Liver (tissue), 9 donors: ENCODE results near the gene CDS1. TPM values are rescaled to one million over a fixed set of nuclear protein-coding genes. Genes with fewer than 3 reads are reported as not detected.
"Not testable (repeated sequence)": the region's sequence is repeated elsewhere in the genome, so short reads cannot be mapped to it uniquely, and the experiment has no call there.

Experiments used
- DNase-seq: peaks from one replicate; pipeline ENCODE4 v3.0.0-alpha.2; 2017; ENCODE audit warnings: low spot score
- H3K27ac ChIP-seq, 2 donors: one replicate each; pipeline ENCODE4 v1.7.0; 2013; ENCODE audit warnings: inconsistent platforms in 2 of 2, low read length in 2 of 2, control low read depth in 1 of 2, low read depth in 1 of 2, mild to moderate bottlenecking in 1 of 2
- H3K27me3 ChIP-seq, 4 donors: one replicate each; pipeline versions ENCODE4 v1.6.1 to v1.7.0; 2013; ENCODE audit warnings: low read length in 3 of 4, inconsistent platforms in 1 of 4, mild to moderate bottlenecking in 1 of 4, moderate library complexity in 1 of 4; ENCODE audit not compliant: control insufficient read depth in 4 of 4, insufficient read depth in 4 of 4
- H3K36me3 ChIP-seq, 4 donors: one replicate each; pipeline versions ENCODE4 v1.6.1 to v1.7.0; 2013; ENCODE audit warnings: low read length in 3 of 4, mild to moderate bottlenecking in 3 of 4, low read depth in 1 of 4, moderate library complexity in 1 of 4; ENCODE audit not compliant: control insufficient read depth in 4 of 4, insufficient read depth in 3 of 4
- H3K4me1 ChIP-seq, 4 donors: one replicate each; pipeline versions ENCODE4 v1.6.1 to v1.7.0; 2013; ENCODE audit warnings: low read length in 3 of 4, mild to moderate bottlenecking in 3 of 4, moderate library complexity in 1 of 4; ENCODE audit not compliant: control insufficient read depth in 4 of 4, insufficient read depth in 4 of 4
- H3K4me3 ChIP-seq, 3 donors: one replicate each; pipeline versions ENCODE4 v1.6.1 to v1.7.0; 2013; ENCODE audit warnings: low read length in 3 of 3, control low read depth in 1 of 3, low read depth in 1 of 3, mild to moderate bottlenecking in 1 of 3
- H3K9ac ChIP-seq, 2 donors: one replicate each; pipeline ENCODE4 v1.7.0; 2013; ENCODE audit warnings: low read length in 2 of 2, mild to moderate bottlenecking in 2 of 2, moderate library complexity in 2 of 2, control low read depth in 1 of 2, low read depth in 1 of 2
- H3K9me3 ChIP-seq, 4 donors: one replicate each; pipeline versions ENCODE4 v1.6.1 to v1.7.0; 2013; ENCODE audit warnings: low read length in 3 of 4; ENCODE audit not compliant: control insufficient read depth in 4 of 4
- ATF3 ChIP-seq: IDR thresholded peaks from 2 replicates; pipeline ENCODE4 v1.6.1; 2016; ENCODE audit warnings: antibody characterized with exemption
- CTCF ChIP-seq: fragments of 150-350 bp; IDR thresholded peaks from 2 replicates; pipeline ENCODE4 v1.5.1; 2017; ENCODE audit warnings: improper control_type of control experiment, low read depth, low read length; ENCODE audit not compliant: missing input control
- EGR1 ChIP-seq, 2 donors: IDR thresholded peaks; 2 replicates each; pipeline ENCODE4 v1.6.1; 2016 to 2018; ENCODE audit warnings: antibody characterized with exemption in 2 of 2, low read depth in 2 of 2
- FOXA1 ChIP-seq: IDR thresholded peaks from 2 replicates; pipeline ENCODE4 v1.6.1; 2016; ENCODE audit warnings: antibody characterized with exemption
- FOXA2 ChIP-seq: IDR thresholded peaks from 2 replicates; pipeline ENCODE4 v1.6.1; 2016; ENCODE audit warnings: antibody characterized with exemption
- GABPA ChIP-seq, 2 donors: IDR thresholded peaks in 1 of 2; conservative IDR thresholded peaks in 1 of 2; 2 replicates each; pipeline ENCODE4 v1.6.1; 2016; ENCODE audit warnings: antibody characterized with exemption in 2 of 2, mild to moderate bottlenecking in 1 of 2, moderate library complexity in 1 of 2
- HNF4G ChIP-seq: IDR thresholded peaks from 2 replicates; pipeline ENCODE4 v1.6.1; 2016; ENCODE audit warnings: antibody characterized with exemption
- JUND ChIP-seq, 2 donors: IDR thresholded peaks; 2 replicates each; pipeline ENCODE4 v1.6.1; 2016; ENCODE audit warnings: antibody characterized with exemption in 2 of 2
- NR2F2 ChIP-seq: IDR thresholded peaks from 2 replicates; pipeline ENCODE4 v1.6.1; 2016; ENCODE audit warnings: antibody characterized with exemption
- RAD21 ChIP-seq, 2 donors: IDR thresholded peaks; 2 replicates each; pipeline ENCODE4 v1.6.1; 2016; ENCODE audit warnings: antibody characterized with exemption in 2 of 2, mild to moderate bottlenecking in 2 of 2
- REST ChIP-seq: IDR thresholded peaks from 2 replicates; pipeline ENCODE4 v1.6.1; 2016; ENCODE audit warnings: antibody characterized with exemption, mild to moderate bottlenecking
- RXRA ChIP-seq, 2 donors: IDR thresholded peaks; 2 replicates each; pipeline ENCODE4 v1.6.1; 2017 to 2018; ENCODE audit warnings: antibody characterized with exemption in 2 of 2, mild to moderate bottlenecking in 1 of 2
- SP1 ChIP-seq: IDR thresholded peaks from 2 replicates; pipeline ENCODE4 v1.6.1; 2018; ENCODE audit warnings: antibody characterized with exemption, mild to moderate bottlenecking
- TAF1 ChIP-seq: conservative IDR thresholded peaks from 2 replicates; pipeline ENCODE4 v1.6.1; 2016; ENCODE audit warnings: antibody characterized with exemption, mild to moderate bottlenecking
- YY1 ChIP-seq: IDR thresholded peaks from 2 replicates; pipeline ENCODE4 v1.6.1; 2016; ENCODE audit warnings: antibody characterized with exemption, mild to moderate bottlenecking
- ZBTB33 ChIP-seq: IDR thresholded peaks from 2 replicates; pipeline ENCODE4 v1.6.1; 2016; ENCODE audit warnings: antibody characterized with exemption
- WGBS: extraction: QIAGEN DNeasy Blood & Tissue Kit; methylation state at CpG from one replicate; pipeline ENCODE4 v1.1.7; 2013; 5-methylcytosine and 5-hydroxymethylcytosine counted together
- polyA plus RNA-seq, 2 donors: library from polyadenylated mRNA; stranded (reverse) in 1 of 2; unstranded in 1 of 2; fragments of 200-250 nt in 1 of 2; fragments of >200 nt in 1 of 2; fragmentation: Nextera tagmentation in 1 of 2; extraction: Ambion mirVana in 1 of 2; gene quantifications; one replicate each; pipeline versions ENCODE4 v1.2.1 to v1.2.3, GENCODE V29; 2013 to 2015
- total RNA-seq, 2 donors: library from RNA; depleted of rRNA; stranded (reverse); fragments of >200 nt; gene quantifications; one replicate each; pipeline ENCODE4 v1.2.3, GENCODE V29; 2014
- TF ChIP-seq, protein P1 (sequence below): IDR thresholded peaks from 2 replicates; pipeline ENCODE4 v1.6.1; 2016; ENCODE audit warnings: antibody characterized with exemption
- donor health status: healthy.
- donor health status: healthy.
- donor health status: healthy.
- donor health status: healthy.
- donor health status: healthy.

The CDS1 gene
- total and polyA plus RNA-seq, 4 donors = 0.56 to 3.6 (median 0.78) TPM

GRCh38 chr4:84545093-84545492 is 37.8 kb upstream of the CDS1 start:
- Histone ChIP-seq H3K9me3 (no peaks in the 10 kb centered on the region), H3K4me3 (no peak overlapping the region), H3K9ac (no peak overlapping the region), H3K36me3 (no peaks in the 10 kb centered on the region), H3K4me1 (no peaks in the 10 kb centered on the region), H3K27me3 (no peaks in the 10 kb centered on the region), H3K27ac (no peak overlapping the region)
- whole genome bisulfite sequencing = 68% methylated on average over 5 of the region's 5 CpGs
- TF ChIP-seq JUND (IDR thresholded peaks at IDR 0.05) (no peak), SP1 (no peak), FOXA2 (no peak), TAF1 (no peak), RXRA (IDR thresholded peaks at IDR 0.05) (no peak), EGR1 (IDR thresholded peaks at IDR 0.05; ENCODE audit: low read depth in 2 of 2) (no peak), YY1 (no peak), ATF3 (no peak), FOXA1 (no peak), RAD21 (IDR thresholded peaks at IDR 0.05) (no peak)
- TF ChIP-seq, protein P1, sequence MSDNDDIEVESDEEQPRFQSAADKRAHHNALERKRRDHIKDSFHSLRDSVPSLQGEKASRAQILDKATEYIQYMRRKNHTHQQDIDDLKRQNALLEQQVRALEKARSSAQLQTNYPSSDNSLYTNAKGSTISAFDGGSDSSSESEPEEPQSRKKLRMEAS = no peak
- DNase-seq = no peak

GRCh38 chr4:84547211-84547610 is 35.7 kb upstream of the CDS1 start:
- no peak overlapping the region for H3K4me3 ChIP-seq
- TF ChIP-seq FOXA1 (no peak), GABPA (IDR thresholded peaks at IDR 0.05 in 1 of 2, conservative IDR thresholded peaks at IDR 0.05 in 1 of 2) (no peak), JUND (IDR thresholded peaks at IDR 0.05) (no peak), RXRA (IDR thresholded peaks at IDR 0.05) (no peak), EGR1 (IDR thresholded peaks at IDR 0.05; ENCODE audit: low read depth in 2 of 2) (no peak), HNF4G (no peak), ATF3 (no peak), ZBTB33 (no peak), SP1 (no peak), REST (no peak), YY1 (no peak), CTCF (no peak), RAD21 (IDR thresholded peaks at IDR 0.05) (no peak), FOXA2 (no peak), TAF1 (no peak), NR2F2 (no peak)
- TF ChIP-seq, protein P1 = no peak
- no peak overlapping the region for H3K9ac ChIP-seq
- no peaks in the 10 kb centered on the region for H3K9me3 ChIP-seq
- 90% methylated on average over 3 of the region's 3 CpGs for WGBS
- no peak overlapping the region for H3K27ac ChIP-seq
- DNase-seq = no peak
- H3K27me3 ChIP-seq = no peaks in the 10 kb centered on the region
- H3K4me1 ChIP-seq = no peaks in the 10 kb centered on the region
- no peaks in the 10 kb centered on the region for H3K36me3 ChIP-seq

- not testable (repeated sequence) for H3K36me3 ChIP-seq, H3K4me3 ChIP-seq, H3K9ac ChIP-seq, H3K27me3 ChIP-seq, DNase-seq, H3K9me3 ChIP-seq, H3K4me1 ChIP-seq, H3K27ac ChIP-seq
- WGBS = 84% methylated on average over 6 of the region's 6 CpGs
Measured at GRCh38 chr4:84549191-84549590, 33.7 kb upstream of the CDS1 start.
